ENCODE measurements around the gene ABCC1. TPM values are rescaled to one million over a fixed set of nuclear protein-coding genes. Genes with fewer than 3 reads are reported as not detected.
"Not testable (repeated sequence)": the region's sequence is repeated elsewhere in the genome, so short reads cannot be mapped to it uniquely, and the experiment has no call there.

The ABCC1 gene
- total RNA-seq, 1 donor from 2014 or later, result 9.9 TPM

GRCh38 chr16:15953929-15954813, 4.8 kb downstream of the ABCC1 start:
- Histone ChIP-seq H3K27ac (ENCODE audit: low read depth, low read length) (peak overlapping the region; percentile 31), H3K9ac (ENCODE audit: low read depth in 1 of 3, low read length in 3 of 3) (no peak overlapping the region), H3K27me3 (ENCODE audit: control insufficient read depth in 3 of 3, insufficient read depth in 3 of 3, low read length in 3 of 3) (no peaks in the 10 kb centered on the region), H3K36me3 (ENCODE audit: control insufficient read depth in 3 of 3, insufficient read depth in 3 of 3, low read length in 3 of 3) (no peaks in the 10 kb centered on the region), H3K4me1 (ENCODE audit: control insufficient read depth in 3 of 3, insufficient read depth in 3 of 3, low read length in 3 of 3) (peaks cover 28 to 47% (median 40%) of the 10 kb centered on the region in 3 donors), H3K4me3 (ENCODE audit: low read length in 3 of 3) (peak overlapping the region in 1 of 3 donors; percentile 13), H3K9me3 (ENCODE audit: control insufficient read depth in 3 of 3, low read length in 3 of 3) (no peaks in the 10 kb centered on the region)

GRCh38 chr16:15954814-15955151, 5.4 kb downstream of the ABCC1 start:
- H3K27ac ChIP-seq (ENCODE audit: low read depth, low read length), result peak overlapping the region; percentile 31
- no peak overlapping the region for H3K9ac ChIP-seq (ENCODE audit: low read depth in 1 of 3, low read length in 3 of 3)
- peak overlapping the region in 1 of 3 donors; percentile 13 for H3K4me3 ChIP-seq (ENCODE audit: low read length in 3 of 3)
- no peaks in the 10 kb centered on the region for H3K27me3 ChIP-seq (ENCODE audit: control insufficient read depth in 3 of 3, insufficient read depth in 3 of 3, low read length in 3 of 3)
- H3K36me3 ChIP-seq (ENCODE audit: control insufficient read depth in 3 of 3, insufficient read depth in 3 of 3, low read length in 3 of 3), result no peaks in the 10 kb centered on the region
- H3K4me1 ChIP-seq (ENCODE audit: control insufficient read depth in 3 of 3, insufficient read depth in 3 of 3, low read length in 3 of 3), result peaks cover 28 to 49% (median 40%) of the 10 kb centered on the region in 3 donors
- no peaks in the 10 kb centered on the region for H3K9me3 ChIP-seq (ENCODE audit: control insufficient read depth in 3 of 3, low read length in 3 of 3)

- Histone ChIP-seq H3K27me3 (ENCODE audit: control insufficient read depth in 3 of 3, insufficient read depth in 3 of 3, low read length in 3 of 3) (no peaks in the 10 kb centered on the region), H3K9ac (ENCODE audit: low read depth in 1 of 3, low read length in 3 of 3) (no peak overlapping the region), H3K36me3 (ENCODE audit: control insufficient read depth in 3 of 3, insufficient read depth in 3 of 3, low read length in 3 of 3) (no peaks in the 10 kb centered on the region), H3K27ac (ENCODE audit: low read depth, low read length) (no peak overlapping the region), H3K4me3 (ENCODE audit: low read length in 3 of 3) (no peak overlapping the region), H3K4me1 (ENCODE audit: control insufficient read depth in 3 of 3, insufficient read depth in 3 of 3, low read length in 3 of 3) (peaks cover 26 to 50% (median 40%) of the 10 kb centered on the region in 3 donors), H3K9me3 (ENCODE audit: control insufficient read depth in 3 of 3, low read length in 3 of 3) (no peaks in the 10 kb centered on the region)
These were observed 6.0 kb downstream of the ABCC1 start for GRCh38 chr16:15955425-15955824.

GRCh38 chr16:15956106-15956505, 6.7 kb downstream of the ABCC1 start:
- not testable (repeated sequence) for H3K27me3 ChIP-seq (ENCODE audit: control insufficient read depth in 3 of 3, insufficient read depth in 3 of 3, low read length in 3 of 3); H3K9me3 ChIP-seq (ENCODE audit: control insufficient read depth in 3 of 3, low read length in 3 of 3); H3K9ac ChIP-seq (ENCODE audit: low read depth in 1 of 3, low read length in 3 of 3); H3K4me3 ChIP-seq (ENCODE audit: low read length in 3 of 3); H3K36me3 ChIP-seq (ENCODE audit: control insufficient read depth in 3 of 3, insufficient read depth in 3 of 3, low read length in 3 of 3); H3K27ac ChIP-seq (ENCODE audit: low read depth, low read length)
- H3K4me1 ChIP-seq (ENCODE audit: control insufficient read depth in 3 of 3, insufficient read depth in 3 of 3, low read length in 3 of 3), result peaks cover 21 to 46% (median 36%) of the 10 kb centered on the region in 3 donors

- H3K9ac ChIP-seq (ENCODE audit: low read depth in 1 of 3, low read length in 3 of 3), result no peak overlapping the region
- H3K36me3 ChIP-seq (ENCODE audit: control insufficient read depth in 3 of 3, insufficient read depth in 3 of 3, low read length in 3 of 3), result no peaks in the 10 kb centered on the region
- H3K27ac ChIP-seq (ENCODE audit: low read depth, low read length), result no peak overlapping the region
- peaks cover 9 to 33% (median 30%) of the 10 kb centered on the region in 3 donors for H3K4me1 ChIP-seq (ENCODE audit: control insufficient read depth in 3 of 3, insufficient read depth in 3 of 3, low read length in 3 of 3)
- no peaks in the 10 kb centered on the region for H3K27me3 ChIP-seq (ENCODE audit: control insufficient read depth in 3 of 3, insufficient read depth in 3 of 3, low read length in 3 of 3)
- no peak overlapping the region for H3K4me3 ChIP-seq (ENCODE audit: low read length in 3 of 3)
- no peaks in the 10 kb centered on the region for H3K9me3 ChIP-seq (ENCODE audit: control insufficient read depth in 3 of 3, low read length in 3 of 3)
These were observed 9.4 kb downstream of the ABCC1 start for GRCh38 chr16:15958703-15959348.

- H3K36me3 ChIP-seq (ENCODE audit: control insufficient read depth in 3 of 3, insufficient read depth in 3 of 3, low read length in 3 of 3), result no peaks in the 10 kb centered on the region
- H3K4me3 ChIP-seq (ENCODE audit: low read length in 3 of 3), result no peak overlapping the region
- no peak overlapping the region for H3K27ac ChIP-seq (ENCODE audit: low read depth, low read length)
- H3K27me3 ChIP-seq (ENCODE audit: control insufficient read depth in 3 of 3, insufficient read depth in 3 of 3, low read length in 3 of 3), result no peaks in the 10 kb centered on the region
- no peaks in the 10 kb centered on the region for H3K9me3 ChIP-seq (ENCODE audit: control insufficient read depth in 3 of 3, low read length in 3 of 3)
- H3K9ac ChIP-seq (ENCODE audit: low read depth in 1 of 3, low read length in 3 of 3), result no peak overlapping the region
- H3K4me1 ChIP-seq (ENCODE audit: control insufficient read depth in 3 of 3, insufficient read depth in 3 of 3, low read length in 3 of 3), result peaks cover 13 to 24% (median 24%) of the 10 kb centered on the region in 3 donors
These were observed 10.9 kb downstream of the ABCC1 start for GRCh38 chr16:15960124-15960971.

- no peaks in the 10 kb centered on the region for H3K27me3 ChIP-seq (ENCODE audit: control insufficient read depth in 3 of 3, insufficient read depth in 3 of 3, low read length in 3 of 3)
- H3K27ac ChIP-seq (ENCODE audit: low read depth, low read length), result no peak overlapping the region
- no peaks in the 10 kb centered on the region for H3K9me3 ChIP-seq (ENCODE audit: control insufficient read depth in 3 of 3, low read length in 3 of 3)
- H3K36me3 ChIP-seq (ENCODE audit: control insufficient read depth in 3 of 3, insufficient read depth in 3 of 3, low read length in 3 of 3), result no peaks in the 10 kb centered on the region
- no peak overlapping the region for H3K4me3 ChIP-seq (ENCODE audit: low read length in 3 of 3)
- H3K9ac ChIP-seq (ENCODE audit: low read depth in 1 of 3, low read length in 3 of 3), result no peak overlapping the region
- H3K4me1 ChIP-seq (ENCODE audit: control insufficient read depth in 3 of 3, insufficient read depth in 3 of 3, low read length in 3 of 3), result peaks cover 13 to 28% (median 28%) of the 10 kb centered on the region in 3 donors
These were observed 11.7 kb downstream of the ABCC1 start for GRCh38 chr16:15961060-15961511.

- Histone ChIP-seq H3K9ac (ENCODE audit: low read depth in 1 of 3, low read length in 3 of 3) (no peak overlapping the region), H3K4me3 (ENCODE audit: low read length in 3 of 3) (no peak overlapping the region), H3K9me3 (ENCODE audit: control insufficient read depth in 3 of 3, low read length in 3 of 3) (no peaks in the 10 kb centered on the region), H3K27ac (ENCODE audit: low read depth, low read length) (no peak overlapping the region), H3K36me3 (ENCODE audit: control insufficient read depth in 3 of 3, insufficient read depth in 3 of 3, low read length in 3 of 3) (no peaks in the 10 kb centered on the region), H3K4me1 (ENCODE audit: control insufficient read depth in 3 of 3, insufficient read depth in 3 of 3, low read length in 3 of 3) (peaks cover 13 to 29% (median 29%) of the 10 kb centered on the region in 3 donors), H3K27me3 (ENCODE audit: control insufficient read depth in 3 of 3, insufficient read depth in 3 of 3, low read length in 3 of 3) (no peaks in the 10 kb centered on the region)
These were observed 12.2 kb downstream of the ABCC1 start for GRCh38 chr16:15961571-15962090.

- peaks cover 19 to 35% (median 34%) of the 10 kb centered on the region in 3 donors for H3K4me1 ChIP-seq (ENCODE audit: control insufficient read depth in 3 of 3, insufficient read depth in 3 of 3, low read length in 3 of 3)
- H3K4me3 ChIP-seq (ENCODE audit: low read length in 3 of 3), result no peak overlapping the region
- no peaks in the 10 kb centered on the region for H3K9me3 ChIP-seq (ENCODE audit: control insufficient read depth in 3 of 3, low read length in 3 of 3)
- H3K27ac ChIP-seq (ENCODE audit: low read depth, low read length), result no peak overlapping the region
- H3K36me3 ChIP-seq (ENCODE audit: control insufficient read depth in 3 of 3, insufficient read depth in 3 of 3, low read length in 3 of 3), result no peaks in the 10 kb centered on the region
- H3K27me3 ChIP-seq (ENCODE audit: control insufficient read depth in 3 of 3, insufficient read depth in 3 of 3, low read length in 3 of 3), result no peaks in the 10 kb centered on the region
- no peak overlapping the region for H3K9ac ChIP-seq (ENCODE audit: low read depth in 1 of 3, low read length in 3 of 3)
These were observed 14.0 kb downstream of the ABCC1 start for GRCh38 chr16:15963307-15963910.

All from skeletal muscle tissue (tissue), 4 donors.